ENCODE data around the gene FREM2. TPM values are rescaled to one million over a fixed set of nuclear protein-coding genes. Genes with fewer than 3 reads are reported as not detected.

FREM2 gene
- total RNA-seq, 1 experiment from 2014 or later: not detected

DNA sequence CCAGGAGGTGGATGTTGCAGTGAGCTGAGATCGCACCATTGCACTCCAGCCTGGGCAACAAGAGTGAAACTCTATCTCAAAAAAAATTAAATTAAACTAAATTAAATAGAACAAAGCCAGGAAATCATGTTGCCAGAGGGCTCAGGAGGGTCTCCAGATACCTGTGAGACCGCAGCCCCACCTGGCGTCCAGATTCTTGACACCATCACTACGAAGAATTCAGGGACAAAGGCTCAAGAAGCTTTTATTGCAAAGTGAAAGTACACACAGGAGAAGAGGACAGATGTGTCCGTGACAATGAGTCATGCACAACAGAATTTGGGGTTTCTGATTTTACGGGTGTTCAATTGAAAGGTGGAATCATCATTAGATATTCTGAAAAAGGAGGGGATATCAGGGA, 227.2 kb downstream of the FREM2 start:
- Mint-ChIP-seq H3K27me3 (ENCODE audit: insufficient read depth, unreplicated experiment) (peaks cover 38% of the 10 kb centered on the region), H3K36me3 (ENCODE audit: insufficient read depth, unreplicated experiment) (no peaks in the 10 kb centered on the region), H3K4me3 (ENCODE audit: unreplicated experiment) (no peak overlapping the region), H3K27ac (ENCODE audit: low read depth, unreplicated experiment) (no peak overlapping the region), H3K4me1 (ENCODE audit: insufficient read depth, unreplicated experiment) (no peaks in the 10 kb centered on the region), H3K9me3 (ENCODE audit: unreplicated experiment) (no peaks in the 10 kb centered on the region)
- TF ChIP-seq, protein P1, sequence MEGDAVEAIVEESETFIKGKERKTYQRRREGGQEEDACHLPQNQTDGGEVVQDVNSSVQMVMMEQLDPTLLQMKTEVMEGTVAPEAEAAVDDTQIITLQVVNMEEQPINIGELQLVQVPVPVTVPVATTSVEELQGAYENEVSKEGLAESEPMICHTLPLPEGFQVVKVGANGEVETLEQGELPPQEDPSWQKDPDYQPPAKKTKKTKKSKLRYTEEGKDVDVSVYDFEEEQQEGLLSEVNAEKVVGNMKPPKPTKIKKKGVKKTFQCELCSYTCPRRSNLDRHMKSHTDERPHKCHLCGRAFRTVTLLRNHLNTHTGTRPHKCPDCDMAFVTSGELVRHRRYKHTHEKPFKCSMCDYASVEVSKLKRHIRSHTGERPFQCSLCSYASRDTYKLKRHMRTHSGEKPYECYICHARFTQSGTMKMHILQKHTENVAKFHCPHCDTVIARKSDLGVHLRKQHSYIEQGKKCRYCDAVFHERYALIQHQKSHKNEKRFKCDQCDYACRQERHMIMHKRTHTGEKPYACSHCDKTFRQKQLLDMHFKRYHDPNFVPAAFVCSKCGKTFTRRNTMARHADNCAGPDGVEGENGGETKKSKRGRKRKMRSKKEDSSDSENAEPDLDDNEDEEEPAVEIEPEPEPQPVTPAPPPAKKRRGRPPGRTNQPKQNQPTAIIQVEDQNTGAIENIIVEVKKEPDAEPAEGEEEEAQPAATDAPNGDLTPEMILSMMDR (IDR thresholded peaks at IDR 0.05; ENCODE audit: unreplicated experiment): no peak
- CTCF ChIA-PET: interaction anchor here (0.6 to 2.0 kb wide), 18 partner anchors 11 to 1043 kb away, joined by 3 to 10 read pairs (median 3); partner anchors contain the start of gene FREM2
- intact Hi-C loops (cut with micrococcal nuclease): loop anchor here (2.0 to 10.0 kb wide), 3 partner anchors 47 to 227 kb away; partner anchors contain the start of gene FREM2
- DNase-seq (ENCODE audit: unreplicated experiment): no peak
- POLR2A ChIA-PET: interaction anchor here (0.6 to 1.7 kb wide), 2 partner anchors 228 to 266 kb away, joined by 3 to 6 read pairs; partner anchors contain the start of gene FREM2
- no TSS peak for BruUV-seq (replicated peaks)

DNA sequence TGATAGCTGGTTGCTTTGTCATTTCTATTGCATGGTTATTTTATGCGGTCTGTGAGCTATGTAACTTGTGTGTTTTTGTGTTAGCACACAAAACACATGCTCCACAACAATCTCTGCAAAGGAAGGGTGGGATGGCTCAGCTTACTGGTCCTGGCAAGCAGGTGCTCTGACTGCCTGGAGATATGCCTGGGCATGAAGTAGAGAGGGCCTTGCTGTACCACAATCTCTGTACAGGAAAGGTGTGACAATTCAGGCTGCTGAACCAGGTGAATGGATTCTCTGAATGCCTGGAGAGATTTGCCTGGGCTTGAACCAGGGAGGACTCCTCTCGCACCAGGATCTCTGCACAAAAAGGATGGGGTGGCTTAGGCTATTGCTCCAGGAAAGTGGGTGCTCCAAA, 234.2 kb downstream of the FREM2 start:
- BruUV-seq (replicated peaks): no TSS peak
- H3K27me3 Mint-ChIP-seq (ENCODE audit: insufficient read depth, unreplicated experiment): peaks cover 81% of the 10 kb centered on the region
- no peaks in the 10 kb centered on the region for H3K36me3 Mint-ChIP-seq (ENCODE audit: insufficient read depth, unreplicated experiment)
- CTCF ChIA-PET: interaction anchor here (0.6 to 1.8 kb wide), 5 partner anchors 97 to 1036 kb away, joined by 3 to 5 read pairs (median 4); no protein-coding TSS in a partner anchor
- TF ChIP-seq, protein P1 (IDR thresholded peaks at IDR 0.05; ENCODE audit: unreplicated experiment): no peak
- H3K9me3 Mint-ChIP-seq (ENCODE audit: unreplicated experiment): no peaks in the 10 kb centered on the region
- POLR2A ChIA-PET: interaction anchor here (0.6 kb wide), 2 partner anchors 15 to 43 kb away, joined by 3 read pairs; no protein-coding TSS in a partner anchor
- no peak overlapping the region for H3K4me3 Mint-ChIP-seq (ENCODE audit: unreplicated experiment)
- DNase-seq (ENCODE audit: unreplicated experiment): no peak
- H3K27ac Mint-ChIP-seq (ENCODE audit: low read depth, unreplicated experiment): no peak overlapping the region
- H3K4me1 Mint-ChIP-seq (ENCODE audit: insufficient read depth, unreplicated experiment): no peaks in the 10 kb centered on the region
- intact Hi-C loops (cut with micrococcal nuclease): no loop called here

DNA sequence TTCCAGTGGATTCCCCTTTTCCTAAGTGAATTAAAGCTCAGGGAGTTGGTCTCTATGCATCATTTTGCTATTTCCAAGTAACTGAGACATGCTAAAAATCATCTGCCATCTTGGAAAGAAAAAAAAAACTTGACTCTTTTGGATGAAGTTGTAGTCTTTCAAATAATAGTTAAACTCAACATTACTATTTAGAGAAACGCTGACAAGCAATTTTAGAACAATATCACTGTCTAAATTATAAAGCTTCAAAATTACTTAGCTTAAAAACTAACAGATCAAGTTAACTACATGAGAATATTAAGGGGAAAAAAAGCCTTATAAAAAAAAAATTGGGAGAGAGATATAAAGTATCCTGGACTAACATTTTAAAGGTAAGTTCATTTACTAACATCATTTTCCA, 235.3 kb downstream of the FREM2 start:
- POLR2A ChIA-PET: interaction anchor here (0.9 to 1.0 kb wide), 2 partner anchors 31 to 48 kb away, joined by 3 to 4 read pairs; no protein-coding TSS in a partner anchor
- no TSS peak for BruUV-seq (replicated peaks)
- Mint-ChIP-seq H3K27ac (ENCODE audit: low read depth, unreplicated experiment) (no peak overlapping the region), H3K27me3 (ENCODE audit: insufficient read depth, unreplicated experiment) (peaks cover 87% of the 10 kb centered on the region), H3K4me3 (ENCODE audit: unreplicated experiment) (no peak overlapping the region), H3K9me3 (ENCODE audit: unreplicated experiment) (no peaks in the 10 kb centered on the region), H3K36me3 (ENCODE audit: insufficient read depth, unreplicated experiment) (no peaks in the 10 kb centered on the region), H3K4me1 (ENCODE audit: insufficient read depth, unreplicated experiment) (no peaks in the 10 kb centered on the region)
- no peak for DNase-seq (ENCODE audit: unreplicated experiment)
- intact Hi-C loops (cut with micrococcal nuclease): no loop called here
- TF ChIP-seq, protein P1 (IDR thresholded peaks at IDR 0.05; ENCODE audit: unreplicated experiment): no peak
- CTCF ChIA-PET: interaction anchor here (0.7 to 1.0 kb wide), 4 partner anchors 23 to 230 kb away, joined by 3 to 4 read pairs (median 3); no protein-coding TSS in a partner anchor

DNA sequence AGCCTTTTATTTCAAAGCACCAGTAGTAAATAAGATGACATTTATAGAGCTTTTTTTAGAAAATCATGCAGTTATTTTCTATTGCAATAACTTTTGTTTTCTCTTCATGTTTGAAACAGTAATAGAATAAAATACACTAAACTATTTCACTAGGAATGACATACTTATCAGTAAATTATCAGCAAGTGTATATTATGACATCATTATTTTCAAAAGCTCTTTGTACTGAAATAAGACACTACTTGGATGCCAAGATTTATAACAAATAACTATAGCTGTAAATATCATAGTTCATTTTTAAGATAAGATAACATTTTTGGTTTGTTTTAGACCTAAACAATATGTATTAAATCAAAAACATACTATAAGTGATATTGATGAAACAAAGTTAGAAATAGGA, 246.9 kb downstream of the FREM2 start:
- Mint-ChIP-seq H3K27me3 (ENCODE audit: insufficient read depth, unreplicated experiment) (peaks cover 52% of the 10 kb centered on the region), H3K4me3 (ENCODE audit: unreplicated experiment) (no peak overlapping the region), H3K36me3 (ENCODE audit: insufficient read depth, unreplicated experiment) (no peaks in the 10 kb centered on the region), H3K27ac (ENCODE audit: low read depth, unreplicated experiment) (no peak overlapping the region), H3K9me3 (ENCODE audit: unreplicated experiment) (no peaks in the 10 kb centered on the region), H3K4me1 (ENCODE audit: insufficient read depth, unreplicated experiment) (no peaks in the 10 kb centered on the region)
- TF ChIP-seq, protein P1 (IDR thresholded peaks at IDR 0.05; ENCODE audit: unreplicated experiment): no peak
- intact Hi-C loops (cut with micrococcal nuclease): no loop called here
- DNase-seq (ENCODE audit: unreplicated experiment): no peak
- POLR2A ChIA-PET: no interaction called here
- CTCF ChIA-PET: interaction anchor here (1.5 kb wide), 1 partner anchor 83 kb away, joined by 4 read pairs; no protein-coding TSS in a partner anchor
- BruUV-seq (replicated peaks): no TSS peak

Data from MCF 10A (cell line).